Uterus (tissue), 4 donors: ENCODE results near the gene HES7. TPM values are rescaled to one million over a fixed set of nuclear protein-coding genes. Genes with fewer than 3 reads are reported as not detected.
A peak's percentile ranks its signal among the peaks of the same experiment; 100 is the strongest.

Source experiments
- DNase-seq, 2 donors: peaks; one replicate each; pipeline ENCODE4 v3.0.0-alpha.2; 2019 to 2020
- H3K27ac ChIP-seq, 2 donors: fragments of 200-600 bp; sonication (generic); 1 replicate in 1 of 2; 2 replicates in 1 of 2; pipeline ENCODE4 v1.5.1; 2016 to 2018
- H3K27me3 ChIP-seq, 2 donors: fragments of 200-600 bp; sonication (generic); one replicate each; pipeline ENCODE4 v1.5.1; 2018 to 2019; ENCODE audit warnings: control low read depth in 1 of 2
- H3K36me3 ChIP-seq, 2 donors: fragments of 200-600 bp; sonication (generic); one replicate each; pipeline ENCODE4 v1.5.1; 2019; ENCODE audit warnings: control low read depth in 1 of 2
- H3K4me1 ChIP-seq, 2 donors: fragments of 200-600 bp; sonication (generic); one replicate each; pipeline ENCODE4 v1.5.1; 2018 to 2019; ENCODE audit warnings: control low read depth in 1 of 2
- H3K4me3 ChIP-seq, 2 donors: fragments of 200-600 bp; sonication (generic); 1 replicate in 1 of 2; 2 replicates in 1 of 2; pipeline ENCODE4 v1.5.1; 2018 to 2019; ENCODE audit warnings: mild to moderate bottlenecking in 1 of 2
- H3K9me3 ChIP-seq, 2 donors: fragments of 200-600 bp; sonication (generic); one replicate each; pipeline ENCODE4 v1.5.1; 2019; ENCODE audit warnings: control low read depth in 1 of 2
- CTCF ChIP-seq, 4 experiments: fragments of 200-600 bp in 2 of 4; fragments of 450-650 bp in 2 of 4; sonication (generic) in 2 of 4; IDR thresholded peaks; one replicate each; pipeline ENCODE4 v1.5.1; 2016 to 2019; ENCODE audit warnings: antibody characterized with exemption in 4 of 4, mild to moderate bottlenecking in 2 of 4, moderate library complexity in 1 of 4
- POLR2A ChIP-seq, 2 donors: fragments of 450-650 bp; IDR thresholded peaks; one replicate each; pipeline ENCODE4 v1.6.1; 2016; ENCODE audit warnings: antibody characterized with exemption in 2 of 2, mild to moderate bottlenecking in 1 of 2, moderate library complexity in 1 of 2
- intact Hi-C: fragments of 100-400 bp; cut with DNase I; formaldehyde crosslinking; loops from one replicate; pipeline ENCODE4 v1.15.1; 2023; ENCODE audit warnings: low total_unique reads
- microRNA-seq: library from miRNA; unstranded; fragments of <30 nt; microRNA quantifications from one replicate; pipeline ENCODE4, GENCODE V29; 2016; ENCODE audit warnings: borderline microRNAs expressed, borderline replicate concordance
- small RNA-seq: library from RNA; depleted of rRNA; stranded (forward); fragments of <200 nt; gene quantifications from one replicate; pipeline ENCODE3, GENCODE V24; 2016
- total RNA-seq, 4 donors: library from RNA; depleted of rRNA in 3 of 4; stranded (reverse); fragments of >200 nt in 3 of 4; gene quantifications; one replicate each; pipeline versions ENCODE4 v1.1.0 to v1.2.4, GENCODE V29; 2014 to 2023
- donor health status: DM: yes; HTN: yes; CAD: no.

Gene HES7
- total RNA-seq, 4 donors from 2014 or later: 0.61 TPM; not detected in 3

DNA sequence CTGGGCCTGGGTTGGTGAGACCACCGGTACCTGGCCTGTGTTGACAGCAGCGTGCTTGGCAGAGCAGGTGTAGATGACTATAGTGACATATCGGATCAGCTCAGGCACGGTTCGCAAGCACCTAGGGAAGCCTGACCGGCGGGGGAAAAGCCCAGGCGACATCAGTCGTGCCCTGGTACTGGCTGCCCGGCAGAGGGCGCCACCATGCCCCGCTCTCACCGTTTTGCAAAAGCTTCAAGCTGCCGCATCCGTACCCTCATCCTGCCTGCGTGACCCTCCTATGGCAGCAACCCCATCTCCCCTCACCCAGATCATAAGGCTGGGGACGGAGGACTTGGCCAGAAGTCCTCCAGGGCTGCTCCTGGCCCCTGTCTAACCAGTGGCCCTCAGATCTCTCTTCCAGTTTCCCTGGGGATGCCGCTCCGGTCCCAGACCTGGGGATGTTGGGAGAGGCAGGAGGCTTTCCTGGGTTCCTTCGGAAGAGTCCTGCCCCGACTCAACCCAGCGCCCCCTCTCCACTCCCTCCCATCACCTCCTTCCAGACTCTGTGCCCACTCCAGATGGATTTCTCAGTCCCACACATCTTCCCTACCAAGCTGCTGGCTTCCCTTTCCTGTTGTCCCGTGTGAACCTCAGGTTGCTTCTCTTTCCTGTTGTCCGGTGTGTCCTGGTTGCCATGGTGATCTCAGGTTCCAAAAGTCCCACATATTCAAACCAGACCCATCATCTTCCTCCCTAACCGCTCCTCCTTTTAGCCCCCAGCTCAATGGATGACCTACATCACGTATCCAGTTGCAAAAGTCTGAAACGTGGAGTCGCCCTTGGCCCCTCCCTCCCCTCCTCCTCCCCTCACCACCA is 50.0 kb downstream of the HES7 start:
- H3K4me1 ChIP-seq: no peaks in the 10 kb centered on the region
- intact Hi-C loops: loop anchor here (10.0 kb wide), 1 partner anchor 231 kb away; no protein-coding TSS in a partner anchor

GRCh38 chr17:8072729-8073461 is 51.0 kb downstream of the HES7 start:
- intact Hi-C loops: loop anchor here (10.0 kb wide), 1 partner anchor 232 kb away; no protein-coding TSS in a partner anchor
- Histone ChIP-seq H3K4me3 (no peak overlapping the region), H3K4me1 (no peaks in the 10 kb centered on the region), H3K9me3 (no peaks in the 10 kb centered on the region), H3K27me3 (peaks cover 19 to 32% of the 10 kb centered on the region in 2 donors), H3K36me3 (no peaks in the 10 kb centered on the region), H3K27ac (no peak overlapping the region)
- no peak for TF ChIP-seq POLR2A (IDR thresholded peaks at IDR 0.05)
- no peak for TF ChIP-seq CTCF (IDR thresholded peaks at IDR 0.05)
- no peak for DNase-seq

More for the DNA sequence above, 50.0 kb downstream of the HES7 start:
- H3K4me3 ChIP-seq: no peak overlapping the region
- TF ChIP-seq POLR2A (IDR thresholded peaks at IDR 0.05) (no peak), CTCF (IDR thresholded peaks at IDR 0.05) (peak; percentile 42 to 73 (median 60))
- peak in 1 of 2 donors; percentile 52 for DNase-seq
- H3K36me3 ChIP-seq: no peaks in the 10 kb centered on the region
- H3K27ac ChIP-seq: no peak overlapping the region
- no peaks in the 10 kb centered on the region for H3K9me3 ChIP-seq
- peaks cover 19 to 36% of the 10 kb centered on the region in 2 donors for H3K27me3 ChIP-seq

GRCh38 chr17:8072341-8072728 is 51.6 kb downstream of the HES7 start:
- no peak for DNase-seq
- H3K36me3 ChIP-seq: no peaks in the 10 kb centered on the region
- H3K9me3 ChIP-seq: no peaks in the 10 kb centered on the region
- H3K4me3 ChIP-seq: no peak overlapping the region
- H3K4me1 ChIP-seq: no peaks in the 10 kb centered on the region
- no peak for TF ChIP-seq POLR2A (IDR thresholded peaks at IDR 0.05)
- TF ChIP-seq CTCF (IDR thresholded peaks at IDR 0.05): no peak
- intact Hi-C loops: loop anchor here (10.0 kb wide), 1 partner anchor 232 kb away; no protein-coding TSS in a partner anchor
- H3K27me3 ChIP-seq: peaks cover 19 to 32% of the 10 kb centered on the region in 2 donors
- no peak overlapping the region for H3K27ac ChIP-seq

GRCh38 chr17:8071496-8071895 is 52.4 kb downstream of the HES7 start:
- Histone ChIP-seq H3K4me3 (no peak overlapping the region), H3K27me3 (peaks cover 19 to 32% of the 10 kb centered on the region in 2 donors), H3K36me3 (no peaks in the 10 kb centered on the region), H3K27ac (no peak overlapping the region), H3K9me3 (no peaks in the 10 kb centered on the region), H3K4me1 (no peaks in the 10 kb centered on the region)
- DNase-seq: no peak
- intact Hi-C loops: loop anchor here (10.0 kb wide), 1 partner anchor 233 kb away; no protein-coding TSS in a partner anchor
- TF ChIP-seq CTCF (IDR thresholded peaks at IDR 0.05) (no peak), POLR2A (IDR thresholded peaks at IDR 0.05) (no peak)

Small RNA genes lying within 50 kb of the gene (microRNA-seq; reads per million reads assigned to microRNA genes)
- gene MIR4314 (not detected), gene MIR6883 (not detected)

Small RNA genes lying within 50 kb of the gene (small RNA-seq; reads per million reads assigned to genes)
- not detected for gene MIR4314

Other genes with a start within 250 kb of the HES7 start
- gene CHD3, start 235.3 kb downstream of the HES7 start, total RNA-seq: 100 to 1,000 TPM in 3 of 4 donors, 10 to 100 TPM in 1; 81.0 to 165 (median 133) TPM
- gene RNF227, start 207.8 kb downstream of the HES7 start, total RNA-seq: 1 to 10 TPM in 3 of 4 donors, under 1 TPM in 1; under 0.01 to 9.8 (median 5.3) TPM
- gene KCNAB3, start 194.2 kb downstream of the HES7 start, total RNA-seq: 10 to 100 TPM in 2 of 4 donors, 1 to 10 TPM in 1, not detected in 1; 3.4 to 32.7 (median 19.5) TPM
- 10 to 100 TPM; 24.1 to 67.5 (median 27.8) TPM for gene TRAPPC1, start 192.2 kb downstream of the HES7 start, total RNA-seq
- 10 to 100 TPM in 3 of 4 donors, 1 to 10 TPM in 1; 7.1 to 58.5 (median 26.1) TPM for gene CNTROB, start 191.9 kb downstream of the HES7 start, total RNA-seq
- gene GUCY2D, start 121.5 kb downstream of the HES7 start, total RNA-seq: under 1 TPM in 1 of 4 donors, not detected in 3; 0.14 TPM
- gene ALOX15B, start 85.0 kb downstream of the HES7 start, total RNA-seq: 1 to 10 TPM in 1 of 4 donors, under 1 TPM in 2, not detected in 1; 0.14 to 1.5 (median 0.24) TPM
- gene ALOX12B, start 36.4 kb downstream of the HES7 start, total RNA-seq: not detected
- gene ALOXE3, start 5.6 kb downstream of the HES7 start, total RNA-seq: under 1 TPM in 1 of 4 donors, not detected in 3; 0.26 TPM
- 100 to 1,000 TPM in 3 of 4 donors, 10 to 100 TPM in 1; 20.0 to 396 (median 163) TPM for gene PER1, start 28.3 kb upstream of the HES7 start, total RNA-seq
- 100 to 1,000 TPM in 1 of 4 donors, 10 to 100 TPM in 2, 1 to 10 TPM in 1; 6.7 to 150 (median 14.1) TPM for gene VAMP2, start 38.8 kb upstream of the HES7 start, total RNA-seq
- gene TMEM107, start 52.3 kb upstream of the HES7 start, total RNA-seq: 10 to 100 TPM in 3 of 4 donors, under 1 TPM in 1; 0.77 to 42.6 (median 25.1) TPM
- gene BORCS6, start 66.1 kb upstream of the HES7 start, total RNA-seq: 1 to 10 TPM in 3 of 4 donors, under 1 TPM in 1; under 0.01 to 9.0 (median 6.1) TPM
- gene AURKB, start 86.5 kb upstream of the HES7 start, total RNA-seq: 10 to 100 TPM in 1 of 4 donors, not detected in 3; 12.8 TPM
- 10 to 100 TPM in 3 of 4 donors, 1 to 10 TPM in 1; 8.2 to 83.0 (median 20.0) TPM for gene CTC1, start 124.0 kb upstream of the HES7 start, total RNA-seq
- gene PFAS, start 125.2 kb upstream of the HES7 start, total RNA-seq: 10 to 100 TPM; 13.6 to 54.0 (median 40.0) TPM
- gene RANGRF, start 164.6 kb upstream of the HES7 start, total RNA-seq: 10 to 100 TPM in 2 of 4 donors, 1 to 10 TPM in 2; 5.1 to 39.6 (median 16.4) TPM
- gene SLC25A35, start 171.3 kb upstream of the HES7 start, total RNA-seq: 1 to 10 TPM in 2 of 4 donors, under 1 TPM in 2; 0.29 to 3.4 (median 0.95) TPM
- gene ARHGEF15, start 186.1 kb upstream of the HES7 start, total RNA-seq: 10 to 100 TPM in 1 of 4 donors, 1 to 10 TPM in 3; 1.0 to 35.5 (median 4.8) TPM
- gene ODF4, start 215.7 kb upstream of the HES7 start, total RNA-seq: not detected